Measurements from ENCODE around the gene ITK. TPM values are rescaled to one million over a fixed set of nuclear protein-coding genes. Genes with fewer than 3 reads are reported as not detected.
A peak's percentile ranks its signal among the peaks of the same experiment; 100 is the strongest.

ITK gene
- total and polyA plus RNA-seq, 2 donors (not counting 3 experiments of a cell fraction or from before 2014, with no cell fraction given), result not detected

GRCh38 chr5:157275403-157275802, 94.8 kb downstream of the ITK start:
- no peaks in the 10 kb centered on the region for H3K36me3 ChIP-seq (ENCODE audit: control insufficient read depth in 2 of 2, extremely low read depth in 1 of 2, insufficient read depth in 2 of 2, low read length in 2 of 2)
- H2AFZ ChIP-seq (ENCODE audit: low read depth, low read length), result no peak overlapping the region
- no peak overlapping the region for H3K27ac ChIP-seq (ENCODE audit: insufficient read depth, low read depth, low read length)
- H3K4me2 ChIP-seq (ENCODE audit: insufficient read depth, low read length), result no peak overlapping the region
- H4K20me1 ChIP-seq (replicated peaks; ENCODE audit: control insufficient read depth, extremely low read depth, insufficient read depth, low read length), result no peaks in the 10 kb centered on the region
- intact Hi-C loops (cut with micrococcal nuclease) (no loop called here), dilution Hi-C loops (cut with MboI; ENCODE audit: extremely low pct_ligation_motif_present, low sequenced_read_pairs) (no loop called here)
- peak; percentile 54 for FAIRE-seq
- CTCF ChIA-PET, result no interaction called here
- TF ChIP-seq FOS (IDR thresholded peaks at IDR 0.05; ENCODE audit: borderline replicate concordance, insufficient read depth, low read length) (no peak), POLR2AphosphoS5 (IDR thresholded peaks at IDR 0.05; ENCODE audit: insufficient read depth, low read depth, low read length) (no peak), JUN (IDR thresholded peaks at IDR 0.05; ENCODE audit: borderline replicate concordance, insufficient read depth, insufficient read length, low read depth) (no peak), POLR2A (IDR thresholded peaks at IDR 0.05; ENCODE audit: low read depth, low read length) (no peak), EZH2 (IDR thresholded peaks at IDR 0.05; ENCODE audit: borderline replicate concordance, low read depth, low read length, severe bottlenecking) (no peak), CTCF (IDR thresholded peaks at IDR 0.05; ENCODE audit: extremely low read depth in 1 of 2, insufficient read depth in 1 of 2, low read depth in 1 of 2, low read length in 2 of 2) (no peak), GATA2 (IDR thresholded peaks at IDR 0.05; ENCODE audit: insufficient read depth, insufficient read length, low read depth, low read length) (no peak), MAX (IDR thresholded peaks at IDR 0.05; ENCODE audit: insufficient read depth, insufficient read length) (no peak)
- no peak for DNase-seq (ENCODE audit: low read depth, low spot score)
- POLR2A ChIA-PET, result no interaction called here
- no peaks in the 10 kb centered on the region for H3K79me2 ChIP-seq (ENCODE audit: control insufficient read depth, insufficient read depth, low read length)
- H3K9me3 ChIP-seq (replicated peaks; ENCODE audit: control insufficient read depth, insufficient read depth, low read length), result no peaks in the 10 kb centered on the region
- H3K4me3 ChIP-seq (replicated peaks in 1 of 3; ENCODE audit: insufficient read depth in 1 of 3, low read depth in 1 of 3, low read length in 3 of 3), result no peak overlapping the region
- BruUV-seq (replicated peaks), result no TSS peak
- no peak overlapping the region for H3K9ac ChIP-seq (replicated peaks; ENCODE audit: extremely low read depth, insufficient read depth, low read length)
- peaks cover 0 to 3% of the 10 kb centered on the region in 2 experiments for H3K27me3 ChIP-seq (ENCODE audit: control insufficient read depth in 2 of 2, insufficient read depth in 2 of 2, low read length in 2 of 2)
- no peaks in the 10 kb centered on the region for H3K4me1 ChIP-seq (ENCODE audit: control insufficient read depth, extremely low read depth, insufficient read depth, low read length)
- H3K9me1 ChIP-seq (replicated peaks; ENCODE audit: control insufficient read depth, extremely low read depth, insufficient read depth, low read length), result no peaks in the 10 kb centered on the region

Data from endothelial cell of umbilical vein (primary cell).